GM19438 (cell line): ENCODE measurements around the gene PARP2.
"Not testable (repeated sequence)": the region's sequence is repeated elsewhere in the genome, so short reads cannot be mapped to it uniquely, and the experiment has no call there.

ENCODE experiments used
- ATAC-seq: cut with Tn5 transposase; IDR thresholded peaks from one replicate; pipeline ENCODE4 v1.9.1; 2021; ENCODE audit warnings: low read depth; ENCODE audit not compliant: unreplicated experiment

Gene PARP2

GRCh38 chr14:20343092-20343861, at the start of gene PARP2:
Gene PARP2 (plus strand): TSS chr14:20343635. CDS start chr14:20343642, 7 bp downstream.
- ATAC-seq, result peak; percentile 91

GRCh38 chr14:20294636-20295035, 48.8 kb upstream of the PARP2 start:
- ATAC-seq, result no peak

GRCh38 chr14:20295067-20295466, 48.4 kb upstream of the PARP2 start:
- ATAC-seq, result no peak

GRCh38 chr14:20302042-20302755, 41.2 kb upstream of the PARP2 start:
- ATAC-seq, result no peak

GRCh38 chr14:20305265-20306078, 38.0 kb upstream of the PARP2 start, which contains the start of gene TTC5:
Gene TTC5 (minus strand): TSS chr14:20305951. CDS start chr14:20305937, 14 bp downstream.
- ATAC-seq, result peak; percentile 97

GRCh38 chr14:20306079-20306423, 37.4 kb upstream of the PARP2 start:
- peak; percentile 14 for ATAC-seq

- no peak for ATAC-seq
Measured at GRCh38 chr14:20314026-20314425, 29.4 kb upstream of the PARP2 start.

- no peak for ATAC-seq
Measured at GRCh38 chr14:20317720-20318119, 25.7 kb upstream of the PARP2 start.

- ATAC-seq, result no peak
Measured at GRCh38 chr14:20327005-20327869, 16.2 kb upstream of the PARP2 start.

GRCh38 chr14:20328705-20329104, 14.7 kb upstream of the PARP2 start:
- ATAC-seq, result no peak

GRCh38 chr14:20329355-20329754, 14.1 kb upstream of the PARP2 start:
- ATAC-seq, result no peak

- ATAC-seq, result no peak
Measured at GRCh38 chr14:20331053-20331613, 12.3 kb upstream of the PARP2 start.

- ATAC-seq, result no peak
Measured at GRCh38 chr14:20332431-20332787, 11.0 kb upstream of the PARP2 start.

GRCh38 chr14:20332788-20333493, 10.5 kb upstream of the PARP2 start, which contains the start of gene CCNB1IP1:
Gene CCNB1IP1 (minus strand): TSS chr14:20333279. CDS start chr14:20316523, 16,756 bp downstream.
- ATAC-seq, result peak; percentile 97

- no peak for ATAC-seq
Measured at GRCh38 chr14:20333494-20333841, 10.0 kb upstream of the PARP2 start.

GRCh38 chr14:20334017-20334416, 9.4 kb upstream of the PARP2 start:
- no peak for ATAC-seq

- not testable (repeated sequence) for ATAC-seq
Measured at GRCh38 chr14:20341032-20341431, 2.4 kb upstream of the PARP2 start.

GRCh38 chr14:20341646-20342045, 1.8 kb upstream of the PARP2 start:
- no peak for ATAC-seq

GRCh38 chr14:20343862-20344220, 406 bp downstream of the PARP2 start:
- no peak for ATAC-seq
